Activated CD8-positive, alpha-beta memory T cell treated with anti-CD3 and anti-CD28 coated beads, Interleukin-2, amount 50 U/mL, for 1 hour (primary cell): Measurements from ENCODE around the gene ME2.
"Not testable (repeated sequence)": the region's sequence is repeated elsewhere in the genome, so short reads cannot be mapped to it uniquely, and the experiment has no call there.

Experiments
- DNase-seq: peaks from one replicate; pipeline ENCODE4 v3.0.0-alpha.2; 2020; ENCODE audit errors: extremely low read depth

Gene ME2

GRCh38 chr18:50878345-50879301 is at the start of gene ME2:
Gene ME2 (plus strand): TSS chr18:50879118. CDS start chr18:50895821, 16,703 bp downstream.
- peak; percentile 64 for DNase-seq

GRCh38 chr18:50829644-50830043 is 49.3 kb upstream of the ME2 start:
- DNase-seq, result no peak

DNA sequence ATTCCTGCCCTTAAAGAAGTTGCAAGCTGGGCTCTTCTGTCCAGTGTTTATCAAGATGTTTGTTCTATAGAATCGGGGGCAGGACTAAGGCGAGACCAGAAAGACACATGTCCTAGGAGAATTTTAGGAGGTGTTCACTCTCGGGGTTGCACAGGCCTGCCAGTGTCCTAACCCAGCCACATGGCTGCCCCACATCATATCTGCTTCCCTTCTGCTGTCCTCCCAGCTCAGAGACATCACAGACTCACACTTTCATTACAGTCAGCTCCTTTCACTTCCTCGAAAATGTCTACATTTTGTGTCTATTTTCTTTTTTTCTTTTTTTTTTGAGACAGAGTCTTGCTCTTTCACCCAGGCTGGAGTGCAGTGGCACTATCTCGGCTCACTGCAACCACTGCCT is 48.4 kb upstream of the ME2 start:
- no peak for DNase-seq

GRCh38 chr18:50832754-50833153 is 46.2 kb upstream of the ME2 start:
- no peak for DNase-seq

DNA sequence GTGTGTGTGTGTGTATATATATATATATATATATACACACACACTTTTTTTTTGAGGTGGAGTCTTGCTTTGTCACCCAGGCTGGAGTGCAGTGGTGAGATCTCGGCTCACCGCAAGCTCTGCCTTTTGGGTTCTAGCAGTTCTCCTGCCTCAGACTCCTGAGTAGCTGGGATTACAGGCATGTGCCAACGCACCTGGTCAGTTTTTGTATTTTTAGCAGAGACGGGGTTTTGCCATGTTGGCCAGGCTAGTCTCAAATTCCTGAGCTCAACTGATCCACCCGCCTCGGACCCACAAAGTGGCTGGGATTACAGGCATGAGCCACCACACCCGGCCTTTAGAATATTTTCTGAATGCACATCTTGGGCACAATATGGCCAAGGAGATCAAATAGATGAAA is 45.4 kb upstream of the ME2 start:
- DNase-seq, result not testable (repeated sequence)

DNA sequence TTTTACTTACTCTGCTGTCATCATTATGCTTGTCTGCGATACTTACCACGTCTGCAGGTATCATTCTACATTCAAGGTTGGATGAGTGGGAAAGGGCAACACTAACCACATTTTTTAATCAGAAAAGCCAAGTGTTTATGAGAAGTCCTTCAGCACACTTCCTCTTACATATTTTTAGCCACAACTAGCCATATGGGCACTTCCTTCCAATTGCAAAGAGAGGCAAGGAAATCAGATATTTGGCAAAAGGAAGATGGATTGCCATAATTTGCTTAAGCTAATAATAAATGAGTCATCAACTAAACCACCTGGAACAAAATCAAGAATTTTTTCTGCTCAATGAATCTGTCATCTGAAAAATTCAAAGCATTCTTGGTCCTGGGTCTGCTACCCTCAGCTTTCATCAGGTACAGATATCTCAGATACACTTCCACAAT is 42.4 kb upstream of the ME2 start:
- DNase-seq, result no peak

- no peak for DNase-seq
Observed at GRCh38 chr18:50839341-50839740, 39.6 kb upstream of the ME2 start.

DNA sequence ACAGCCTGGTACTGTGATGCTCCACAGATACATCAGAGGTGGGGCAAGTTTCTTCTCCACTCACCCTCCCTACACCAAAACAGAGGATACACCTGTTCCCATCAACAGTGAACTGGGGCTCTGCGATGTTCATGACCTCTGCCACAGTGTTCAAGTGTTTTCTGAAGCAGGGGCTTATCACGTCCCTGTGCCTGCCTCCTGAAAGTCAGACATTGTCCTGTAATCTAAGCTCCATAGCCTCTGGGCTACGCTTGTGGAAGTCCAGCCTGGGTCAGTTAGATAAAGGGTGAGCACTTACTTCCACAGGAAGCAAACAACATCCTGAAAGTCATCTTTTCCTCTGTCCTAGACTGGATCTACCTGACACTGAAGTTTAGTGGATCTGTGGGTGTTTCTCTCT is 38.9 kb upstream of the ME2 start:
- DNase-seq, result no peak

- no peak for DNase-seq
Observed at GRCh38 chr18:50842846-50843245, 36.1 kb upstream of the ME2 start.

GRCh38 chr18:50844554-50844953 is 34.4 kb upstream of the ME2 start:
- no peak for DNase-seq

- no peak for DNase-seq
Observed at GRCh38 chr18:50844960-50845359, 34.0 kb upstream of the ME2 start.

- no peak for DNase-seq
Observed at GRCh38 chr18:50847192-50847591, 31.7 kb upstream of the ME2 start.

DNA sequence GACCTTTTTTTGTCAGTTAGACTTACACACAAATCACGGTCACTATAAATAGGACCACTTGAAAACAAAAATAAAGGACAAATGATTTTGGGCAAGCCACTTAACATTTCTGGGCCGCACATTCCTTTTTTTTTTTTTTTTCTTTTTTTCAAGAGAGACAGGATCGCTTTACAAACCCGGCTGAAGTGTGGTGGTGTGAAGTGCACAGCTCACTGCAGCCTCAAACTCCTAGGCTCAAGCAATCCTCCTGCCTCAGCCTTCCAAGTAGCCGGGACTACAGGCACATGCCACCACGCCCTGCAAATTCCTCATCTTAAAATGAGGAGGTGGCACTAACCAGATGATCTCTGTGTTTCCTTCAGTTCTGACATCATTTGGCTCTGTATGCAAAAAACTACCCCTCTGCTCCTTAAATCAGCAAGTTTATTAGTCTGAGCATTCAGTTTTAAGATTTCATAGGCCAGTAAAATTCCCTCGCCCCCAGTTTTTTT is 30.8 kb upstream of the ME2 start:
- DNase-seq, result no peak

- no peak for DNase-seq
Observed at GRCh38 chr18:50848991-50849390, 29.9 kb upstream of the ME2 start.

DNA sequence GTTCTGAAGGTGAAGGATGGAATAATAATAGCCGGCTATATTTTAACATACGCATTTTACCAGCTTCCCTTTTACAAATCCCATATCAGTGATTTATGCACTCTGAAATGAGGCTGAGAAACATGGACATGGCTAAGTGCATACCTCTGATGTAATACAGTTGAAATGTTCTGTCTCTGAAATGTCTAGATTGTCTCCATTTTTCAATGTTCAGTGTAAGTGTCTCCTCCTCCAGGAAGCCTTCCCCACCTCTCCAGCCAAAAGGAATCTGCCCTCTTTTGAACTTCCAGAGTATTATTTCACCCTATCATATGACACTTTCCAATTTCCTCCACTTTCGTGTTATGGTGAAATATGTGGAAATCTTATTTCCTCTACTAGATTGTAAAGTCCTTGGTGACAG is 29.5 kb upstream of the ME2 start:
- no peak for DNase-seq

- no peak for DNase-seq
Observed at GRCh38 chr18:50850307-50851065, 28.4 kb upstream of the ME2 start.

- no peak for DNase-seq
Observed at GRCh38 chr18:50853863-50854271, 25.1 kb upstream of the ME2 start.

GRCh38 chr18:50855976-50856757 is 22.8 kb upstream of the ME2 start:
- DNase-seq, result no peak

GRCh38 chr18:50857166-50857565 is 21.8 kb upstream of the ME2 start:
- DNase-seq, result not testable (repeated sequence)

DNA sequence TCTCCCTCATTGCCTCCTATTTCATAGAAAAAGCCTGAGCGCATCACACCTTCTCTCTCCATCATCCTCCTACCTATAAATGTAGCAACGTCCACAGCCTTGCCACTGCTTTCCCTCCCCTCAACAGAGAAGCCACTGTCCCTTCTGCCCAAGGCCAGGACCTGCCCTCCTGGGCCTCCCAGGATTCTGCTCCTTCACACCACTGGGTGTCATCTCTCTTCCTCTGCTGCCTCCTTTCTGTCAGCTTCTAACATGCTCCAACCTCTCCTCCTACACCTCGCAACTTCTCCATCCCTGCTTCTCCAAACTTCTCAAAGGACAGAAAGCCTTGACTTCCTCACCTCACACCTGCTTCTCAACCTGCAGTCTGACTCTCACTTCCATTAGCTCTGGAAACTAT is 21.2 kb upstream of the ME2 start:
- no peak for DNase-seq

GRCh38 chr18:50859793-50860555 is 18.9 kb upstream of the ME2 start:
- no peak for DNase-seq
